HG03196 (cell line): ENCODE results near the gene PEMT.

Source experiments
- ATAC-seq: cut with Tn5 transposase; IDR thresholded peaks from one replicate; pipeline ENCODE4 v1.9.1; 2021; ENCODE audit not compliant: unreplicated experiment

The PEMT gene

DNA sequence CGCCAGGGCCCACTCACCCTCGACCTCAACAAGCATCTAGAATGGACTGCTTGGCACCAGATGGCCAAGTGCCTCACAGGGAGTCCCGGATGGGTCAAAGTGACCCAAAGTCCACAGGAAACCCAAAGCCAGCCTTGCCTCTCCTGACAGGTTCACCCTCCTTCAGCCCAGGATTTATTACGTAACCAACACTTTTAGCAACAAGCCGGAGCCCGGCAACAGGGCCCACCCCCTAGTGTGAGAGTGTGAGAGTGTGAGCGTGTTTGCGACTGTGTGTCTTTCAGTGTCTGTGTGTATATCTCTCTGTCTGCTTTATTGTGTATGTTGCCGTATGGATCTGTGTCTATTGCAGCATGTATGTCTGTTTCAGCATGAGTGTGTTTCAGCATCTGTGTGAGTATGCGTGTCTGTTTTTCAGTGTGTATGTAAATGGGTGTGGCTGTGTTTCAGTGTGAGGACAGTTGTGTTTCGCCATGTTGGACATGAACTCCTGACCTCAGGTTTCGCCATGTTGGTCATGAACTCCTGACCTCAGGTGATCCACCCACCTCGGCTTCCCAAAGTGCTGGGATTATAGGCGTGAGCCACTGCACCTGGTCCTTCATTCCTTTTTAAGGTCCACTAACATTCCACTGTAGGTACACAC lies 13.7 kb upstream of the PEMT start:
- no peak for ATAC-seq

DNA sequence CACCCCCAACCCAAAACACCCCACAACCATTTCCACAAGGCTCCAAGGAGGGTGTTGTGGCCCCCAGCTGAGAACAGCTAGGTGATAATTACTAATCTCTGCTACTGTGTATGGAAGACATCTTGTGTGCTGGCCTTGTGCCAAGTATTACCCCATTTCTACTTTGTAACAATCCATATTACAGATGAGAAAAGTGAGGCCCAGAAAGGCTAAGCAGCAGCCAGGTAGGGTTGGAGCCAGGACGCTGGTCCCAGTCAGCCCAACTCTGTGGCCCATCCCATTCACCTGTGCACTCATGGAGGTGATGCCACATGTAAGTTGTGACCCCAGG lies 12.4 kb upstream of the PEMT start:
- no peak for ATAC-seq

DNA sequence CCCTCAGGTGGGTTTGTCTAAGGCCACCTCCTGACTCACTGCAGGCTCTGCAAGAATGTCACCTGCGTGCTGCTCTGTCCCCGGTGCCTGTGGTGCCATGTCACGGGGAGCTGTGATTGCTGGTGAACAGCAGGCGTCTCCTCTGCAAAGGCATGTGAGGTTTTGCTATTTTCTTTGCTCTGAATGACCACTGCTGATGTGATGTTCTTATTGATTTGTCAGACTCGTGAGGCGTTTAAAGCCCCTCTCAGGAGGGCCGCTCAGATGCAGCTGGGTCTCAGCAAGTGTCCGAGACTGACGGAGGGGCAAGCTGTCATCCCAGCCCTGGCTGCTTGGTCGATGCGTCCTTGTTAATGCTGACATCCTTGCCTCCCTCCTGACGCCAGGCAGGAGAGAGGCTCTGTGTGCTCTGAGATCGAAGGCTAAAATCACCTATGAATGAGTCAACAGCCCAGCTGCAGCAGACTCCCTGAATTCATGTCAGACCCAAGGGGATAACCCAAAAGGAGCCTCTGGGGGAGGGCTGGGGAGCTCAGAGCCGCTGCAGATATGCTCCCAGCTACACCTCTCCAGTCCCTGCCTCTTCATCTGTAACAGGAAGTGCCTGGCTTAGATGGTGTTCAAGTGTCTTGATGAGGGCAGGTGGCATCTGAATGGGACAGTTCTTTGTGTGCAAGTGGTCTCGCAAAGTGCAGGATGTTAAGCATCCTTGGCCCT lies 11.8 kb upstream of the PEMT start:
- no peak for ATAC-seq

DNA sequence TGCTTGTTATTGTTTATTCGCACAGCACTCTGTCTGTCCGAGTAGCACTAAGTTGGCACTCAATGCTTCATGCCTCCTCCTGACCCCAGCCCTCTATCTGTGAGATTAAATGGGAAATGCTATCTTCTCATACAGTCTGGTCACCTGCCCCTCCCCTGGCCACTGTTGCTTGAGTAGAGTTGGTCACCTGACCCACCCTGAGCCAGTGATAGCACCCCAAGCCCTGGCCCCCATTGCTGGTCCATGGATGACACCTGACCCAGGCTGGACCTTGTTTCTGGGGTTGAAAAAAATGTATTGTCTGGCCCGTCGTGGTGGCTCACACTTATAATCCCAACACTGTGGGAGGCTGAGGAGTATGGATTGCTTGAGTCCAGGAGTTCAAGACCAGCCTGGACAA lies 8.5 kb upstream of the PEMT start:
- no peak for ATAC-seq

DNA sequence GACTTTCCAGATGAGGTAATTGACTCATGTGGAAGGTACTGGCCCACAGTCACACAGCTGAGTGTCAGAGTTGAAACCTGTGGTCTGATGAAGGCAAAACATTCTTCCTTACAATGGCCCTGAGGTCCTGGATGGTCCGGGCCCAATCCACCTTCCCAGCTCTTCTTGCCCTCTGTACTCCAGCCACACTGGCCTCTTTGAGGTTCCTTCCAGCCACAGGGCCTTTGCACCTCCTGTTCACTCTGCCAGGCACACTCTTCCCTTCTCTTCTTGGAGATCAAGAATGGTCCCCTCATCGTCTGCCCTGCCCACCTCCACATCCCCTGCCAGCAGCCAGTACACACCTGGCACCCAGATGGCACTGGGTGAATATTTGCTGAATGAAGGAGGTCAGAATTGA lies 6.5 kb upstream of the PEMT start:
- no peak for ATAC-seq

DNA sequence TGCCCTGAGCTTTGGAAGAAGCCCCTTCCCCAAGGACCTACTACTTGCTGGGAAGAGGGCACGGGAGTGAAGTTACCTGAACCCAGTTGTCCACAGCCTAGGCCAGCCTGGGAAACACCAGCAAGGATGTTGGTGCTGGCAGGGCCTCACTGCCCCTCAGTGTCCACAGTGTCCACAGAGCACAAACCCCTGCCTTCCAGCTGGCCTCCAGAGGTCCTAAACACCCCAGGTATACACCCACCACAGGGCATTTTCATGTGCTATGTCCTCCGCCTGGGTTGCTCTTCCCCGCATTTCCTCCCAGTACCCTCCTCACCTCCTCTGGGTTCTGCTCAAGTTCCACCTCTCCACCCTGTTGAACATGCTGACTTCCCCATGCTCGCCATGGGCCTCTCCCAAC lies 4.2 kb upstream of the PEMT start:
- ATAC-seq, result no peak

DNA sequence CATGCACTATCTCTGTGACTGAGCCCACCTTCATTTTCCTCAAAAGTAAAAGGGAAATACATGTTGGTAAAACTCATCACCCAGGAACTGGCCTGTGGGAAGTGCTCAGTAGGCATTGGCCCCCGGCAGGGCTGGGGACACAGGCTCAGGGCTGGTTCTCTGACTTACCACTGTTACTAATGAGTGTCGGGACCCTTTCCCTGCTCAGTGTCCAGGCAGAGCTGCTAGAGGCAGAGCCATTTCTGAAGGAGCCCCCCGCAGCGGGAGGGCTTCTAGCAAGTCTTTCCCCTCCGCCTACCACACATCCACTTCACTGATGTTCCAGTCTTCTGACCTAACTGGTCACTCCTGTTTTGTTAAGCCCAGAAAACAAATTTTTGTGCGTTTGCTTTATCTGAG lies 1.7 kb upstream of the PEMT start:
- no peak for ATAC-seq

DNA sequence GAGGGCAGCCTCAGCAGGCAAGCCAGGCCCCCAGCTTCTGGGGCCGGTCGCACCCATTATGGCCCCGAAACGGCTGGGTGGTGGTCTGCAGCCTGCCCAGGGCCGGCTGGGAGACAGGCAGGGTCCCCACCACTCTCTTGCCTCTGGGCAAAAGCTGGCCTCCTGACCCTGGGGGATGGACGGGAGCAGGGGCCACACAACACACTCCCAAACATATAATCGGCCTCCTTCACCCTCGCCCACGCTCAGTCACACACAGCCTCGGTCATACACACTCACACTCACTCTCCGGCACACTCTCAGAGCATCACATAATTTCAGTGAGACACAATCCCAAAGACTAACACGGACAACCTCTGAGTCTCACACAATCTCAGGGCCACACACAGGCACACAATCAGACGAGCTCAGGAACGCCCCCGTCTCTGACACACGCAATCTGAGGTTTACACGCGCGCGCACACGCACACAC lies 589 bp downstream of the PEMT start:
- ATAC-seq, result no peak

DNA sequence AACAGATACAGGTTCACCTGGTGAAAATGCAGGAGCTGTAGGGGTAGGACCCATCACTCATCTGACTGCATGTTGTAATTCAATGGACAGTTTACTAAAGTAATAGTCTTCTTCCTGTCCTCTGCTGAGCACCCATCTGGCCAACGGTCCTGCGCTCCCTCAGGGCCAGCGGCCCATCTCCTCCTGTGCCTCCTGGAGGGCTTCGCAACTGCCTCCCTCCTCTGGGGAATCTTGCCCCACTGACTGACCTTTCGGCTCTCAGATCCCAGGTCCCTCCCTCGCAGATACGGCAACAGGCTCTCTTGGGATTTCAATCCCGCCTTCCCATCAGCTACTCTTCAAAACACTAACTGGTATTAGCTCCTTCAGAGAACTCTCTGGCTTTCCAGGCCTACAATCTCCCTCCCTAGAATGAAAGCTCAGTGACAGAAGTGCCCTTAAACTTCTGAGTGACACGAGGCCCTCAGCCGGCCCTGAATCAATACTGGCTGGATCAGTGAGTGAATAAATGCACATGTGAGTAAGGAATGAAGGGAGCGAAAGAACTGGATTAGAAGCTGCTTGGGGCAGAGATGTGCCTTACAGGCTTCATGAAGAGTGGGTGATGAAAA lies 1.3 kb downstream of the PEMT start:
- ATAC-seq, result no peak

DNA sequence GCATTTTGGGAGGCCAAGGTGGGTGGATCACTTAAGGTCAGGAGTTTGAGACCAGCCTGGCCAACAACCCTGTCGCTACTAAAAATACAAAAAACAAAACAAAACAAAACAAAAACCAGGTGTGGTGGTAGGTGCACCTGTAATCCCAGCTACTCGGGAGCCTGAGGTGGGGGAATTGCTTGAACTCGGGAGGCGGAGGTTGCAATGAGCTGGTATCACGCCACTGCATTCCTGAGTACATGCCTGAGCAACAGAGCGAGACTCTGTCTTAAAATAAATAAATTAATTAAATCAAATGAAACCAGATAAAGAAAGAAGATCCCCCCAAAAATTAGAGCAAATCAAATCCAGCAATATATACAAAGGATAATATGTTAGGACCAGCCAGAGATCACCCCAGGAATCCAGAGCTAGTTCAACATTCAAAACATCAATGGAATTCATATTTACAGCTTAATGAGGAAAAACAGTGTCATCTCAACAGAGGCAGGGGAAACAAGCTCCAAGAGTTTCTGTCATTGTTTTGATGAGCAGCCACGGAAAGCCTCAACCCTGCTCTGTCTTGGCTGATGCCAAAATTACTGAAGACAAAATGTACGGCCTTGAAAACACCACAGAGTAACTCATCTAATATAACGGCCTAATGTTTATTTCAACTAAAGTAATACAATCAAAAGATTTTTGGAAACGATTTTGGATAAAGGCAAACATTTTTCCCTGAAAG lies 3.7 kb downstream of the PEMT start:
- no peak for ATAC-seq

DNA sequence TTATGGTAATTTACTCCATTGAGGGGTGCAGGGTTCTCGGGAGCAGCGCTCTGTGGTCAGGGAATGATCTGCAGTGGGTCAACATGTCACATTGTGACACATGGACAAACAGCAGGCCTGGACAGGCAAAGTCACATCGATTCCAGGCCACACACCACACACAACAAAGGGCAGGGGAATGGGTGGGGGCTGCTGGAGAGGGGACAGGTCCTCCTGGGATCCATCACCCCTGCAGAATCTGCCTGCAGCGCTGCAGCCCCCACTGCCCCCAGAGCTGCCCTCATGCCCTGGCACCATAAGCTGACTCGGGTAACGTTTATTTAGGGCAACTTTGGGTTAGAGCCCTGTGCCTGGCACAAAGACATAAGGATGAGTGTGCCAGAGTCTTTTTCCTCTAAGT lies 9.1 kb downstream of the PEMT start:
- ATAC-seq, result no peak

DNA sequence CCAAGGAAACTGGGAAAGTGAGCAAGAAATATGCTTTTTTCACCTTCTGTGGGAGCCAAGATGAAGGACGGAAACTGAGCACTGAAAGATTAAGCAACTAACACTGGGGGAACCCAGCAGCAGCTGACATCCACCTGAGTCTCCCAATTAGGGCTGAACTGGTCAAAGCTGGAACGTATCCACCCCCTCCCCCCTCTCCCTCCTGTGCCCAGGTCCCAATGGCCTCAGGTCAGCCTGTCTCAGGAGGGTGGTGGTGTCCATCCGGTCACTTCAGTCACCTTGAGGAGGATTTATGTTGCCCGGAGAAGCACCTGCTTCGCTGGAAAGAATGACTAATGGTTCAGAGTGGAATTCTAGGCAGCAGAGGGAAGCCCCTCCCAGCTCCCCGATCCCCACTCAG lies 10.0 kb downstream of the PEMT start:
- no peak for ATAC-seq

DNA sequence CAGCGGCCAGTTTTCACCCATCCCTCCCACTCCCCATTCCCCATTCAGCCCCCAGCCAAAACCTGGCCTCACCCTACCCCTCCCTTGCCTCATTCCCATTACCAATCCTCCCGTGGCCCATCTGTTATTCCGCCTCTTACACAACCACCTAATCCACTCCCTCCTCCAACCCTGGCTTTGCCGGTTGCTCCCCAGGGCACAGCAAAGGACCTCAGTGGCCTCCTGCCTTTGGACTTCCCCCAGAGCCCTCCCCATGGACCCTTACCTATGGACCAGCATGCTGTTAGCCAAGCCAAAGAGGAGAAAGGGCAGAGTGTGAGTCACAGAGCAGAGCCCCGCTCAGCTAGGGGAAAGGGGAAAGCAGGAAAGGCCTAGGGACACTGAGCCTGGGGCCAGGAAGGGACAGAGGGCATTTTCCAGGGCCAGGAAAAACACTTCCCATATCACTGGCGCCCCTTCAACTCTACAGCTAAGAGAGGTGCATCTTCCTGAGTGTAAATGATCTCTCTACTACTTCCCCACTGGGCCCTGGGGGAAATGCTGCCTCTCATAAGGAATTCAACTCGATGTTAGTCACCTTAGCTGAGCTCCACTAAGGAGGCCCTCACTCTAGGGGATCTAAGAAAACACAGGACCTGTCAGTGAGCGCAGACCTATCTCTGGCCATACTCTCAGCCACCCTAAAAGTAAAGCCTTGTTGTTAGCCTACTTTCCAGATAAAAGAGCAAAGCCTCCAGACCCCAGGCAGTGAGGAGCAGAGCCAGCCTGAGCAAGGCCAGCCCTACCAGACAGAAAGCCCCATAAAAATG lies 10.6 kb downstream of the PEMT start:
- no peak for ATAC-seq

DNA sequence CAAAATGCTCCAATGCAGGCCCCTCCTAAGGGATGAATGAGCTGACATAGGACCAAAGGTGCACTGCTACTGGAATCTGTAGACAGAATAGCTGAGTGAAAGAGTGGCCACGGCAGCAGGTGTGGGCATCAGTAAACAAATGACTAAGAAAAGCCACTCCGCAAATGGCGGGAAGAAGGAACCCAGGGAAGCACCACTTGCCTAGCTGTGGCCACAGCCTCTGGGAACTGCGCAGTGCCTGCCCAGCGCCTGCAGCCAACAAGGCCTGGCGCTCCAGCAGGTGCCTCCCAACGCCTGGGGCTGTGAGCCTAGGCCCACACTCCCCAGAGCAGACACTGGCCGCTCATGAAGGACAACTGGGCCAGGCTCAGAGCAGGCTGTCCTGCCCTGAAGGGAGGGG lies 11.8 kb downstream of the PEMT start:
- no peak for ATAC-seq

DNA sequence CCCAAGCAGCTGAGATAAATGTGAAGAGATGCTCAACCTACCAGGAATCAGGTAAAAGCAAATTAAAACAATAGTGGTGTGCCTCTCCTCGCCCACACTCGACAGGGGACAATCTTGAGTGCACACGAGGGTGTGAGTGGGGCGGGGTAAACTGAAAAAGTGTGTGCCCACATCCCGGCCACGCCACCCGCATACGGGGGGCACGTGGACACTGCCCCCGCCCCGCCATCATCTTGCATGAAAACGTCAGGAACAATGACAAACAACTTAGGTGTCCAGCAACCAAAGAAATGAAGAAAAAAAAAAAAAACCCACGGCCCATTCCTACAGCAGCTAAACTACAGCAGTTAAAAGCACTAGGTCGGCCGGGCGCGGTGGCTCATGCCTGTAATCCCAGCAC lies 14.1 kb downstream of the PEMT start:
- no peak for ATAC-seq

DNA sequence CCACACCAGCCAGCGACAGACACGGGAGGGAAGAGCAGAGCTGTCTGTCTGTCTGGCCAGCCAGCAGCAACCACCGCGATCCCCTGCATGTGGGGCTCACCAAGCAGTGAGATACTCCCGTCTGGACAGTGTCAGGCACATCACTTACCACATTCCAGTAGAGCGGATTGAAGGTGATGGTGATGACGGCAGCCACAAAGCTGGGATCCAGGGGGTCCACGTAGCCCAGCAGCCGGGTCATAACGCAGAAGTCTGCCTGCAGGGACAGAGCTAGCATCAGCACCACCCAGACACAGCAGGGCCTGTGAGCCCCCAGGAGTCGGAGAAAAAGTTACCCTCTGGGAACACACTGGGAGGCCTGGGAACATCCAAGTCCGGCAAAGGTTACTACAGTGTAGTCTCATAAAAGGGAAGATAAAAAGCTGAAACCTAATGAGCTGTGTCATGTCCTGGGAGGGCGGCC lies 14.7 kb downstream of the PEMT start:
- ATAC-seq, result no peak

DNA sequence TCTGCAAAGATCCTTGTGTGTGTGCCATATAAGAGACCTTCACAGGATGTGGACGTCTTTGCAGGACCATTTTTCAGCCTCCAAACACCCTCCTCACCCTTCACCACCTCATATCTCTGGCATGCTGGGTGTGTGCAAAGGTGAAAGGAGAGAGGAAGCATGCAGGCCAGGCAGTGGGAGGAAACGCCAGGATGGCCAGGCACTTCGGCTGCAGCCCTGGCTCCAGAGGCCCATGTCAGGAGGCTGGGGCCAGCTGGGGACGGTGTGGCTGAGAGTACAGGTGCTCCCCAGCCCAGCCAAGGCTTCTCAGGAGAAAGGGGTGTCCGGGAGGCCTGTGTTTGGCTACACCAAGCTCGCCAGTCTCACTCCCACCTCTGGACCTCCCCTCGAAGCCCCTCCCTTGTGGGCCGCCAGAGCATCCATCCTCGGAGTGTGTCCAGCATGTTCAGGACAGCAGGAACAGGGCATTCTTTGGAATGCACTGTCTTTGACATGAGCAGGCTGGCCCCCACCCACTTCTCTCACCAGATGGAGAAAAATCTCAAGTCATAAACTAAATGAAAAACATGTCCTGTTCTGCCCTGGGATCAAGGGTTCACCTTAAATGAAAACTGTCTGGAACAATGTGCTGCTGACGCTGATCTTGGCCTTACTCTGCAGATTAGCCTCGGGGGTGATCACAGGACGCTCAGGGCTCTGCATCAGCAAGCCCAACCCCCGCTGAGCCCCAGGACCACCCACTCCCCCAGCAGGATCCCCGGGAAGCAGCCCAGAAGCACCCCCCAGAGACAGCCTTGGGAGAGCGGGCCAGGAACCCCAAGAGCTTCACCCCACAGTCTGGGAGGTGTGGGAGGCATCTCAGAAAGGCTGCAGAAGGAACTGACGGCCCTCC lies 15.9 kb downstream of the PEMT start:
- ATAC-seq, result no peak

DNA sequence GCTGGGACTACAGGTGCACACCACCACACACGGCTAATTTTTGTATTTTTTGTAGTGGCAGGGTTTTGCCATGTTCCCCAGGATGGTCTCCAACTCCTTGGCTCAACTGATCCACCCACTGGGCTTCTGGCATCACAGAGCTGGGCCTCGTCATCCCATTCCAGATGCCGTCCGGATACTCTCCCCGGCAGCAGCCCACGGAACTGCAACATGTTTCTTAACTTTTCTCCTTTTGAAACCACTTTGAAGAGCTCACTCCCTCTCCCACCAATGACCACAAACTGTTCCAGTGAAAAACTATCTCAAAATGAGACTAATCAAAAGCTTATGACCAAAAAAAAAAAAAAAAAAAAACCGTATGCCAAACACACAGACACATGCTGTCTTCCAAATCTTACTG lies 17.6 kb downstream of the PEMT start:
- no peak for ATAC-seq

DNA sequence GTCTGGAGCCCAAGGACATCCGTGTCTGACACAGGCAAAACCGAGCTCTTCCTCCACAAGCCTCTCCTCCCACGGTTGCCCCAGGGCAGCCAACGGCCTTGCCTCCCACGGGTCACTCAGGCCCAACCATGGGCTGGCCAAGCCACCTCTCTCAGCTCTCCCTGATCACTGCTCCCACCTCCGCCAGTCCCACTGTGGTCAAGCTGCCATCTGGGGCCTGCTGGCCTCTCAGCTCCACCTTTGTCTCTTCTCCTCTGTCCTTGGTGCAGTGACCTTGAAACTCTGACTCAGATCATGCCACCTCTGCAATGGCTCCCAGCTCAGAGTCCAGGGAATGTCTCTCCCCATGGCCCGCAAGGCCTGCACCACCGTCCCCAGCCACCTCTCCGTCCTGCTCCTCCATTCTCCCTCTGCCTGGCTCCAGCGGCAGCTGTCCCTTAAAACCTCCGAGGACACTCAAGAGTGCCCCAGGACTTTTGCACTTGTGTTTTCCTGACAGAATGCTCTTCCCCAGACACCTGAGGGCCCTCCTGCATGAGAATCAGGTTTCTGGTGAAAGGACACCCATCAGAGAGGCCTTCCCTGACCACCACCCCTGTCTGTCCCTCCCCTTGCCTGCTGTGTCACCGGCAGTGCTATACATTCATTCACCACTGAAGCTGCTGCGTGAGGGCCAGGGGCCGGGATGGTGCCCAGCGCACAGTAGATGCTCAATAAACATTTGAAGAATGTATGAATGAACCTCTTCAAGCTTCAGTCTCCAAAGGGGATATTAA lies 19.3 kb downstream of the PEMT start:
- no peak for ATAC-seq
